ENCODE results near the gene ANK3.

The ANK3 gene

DNA sequence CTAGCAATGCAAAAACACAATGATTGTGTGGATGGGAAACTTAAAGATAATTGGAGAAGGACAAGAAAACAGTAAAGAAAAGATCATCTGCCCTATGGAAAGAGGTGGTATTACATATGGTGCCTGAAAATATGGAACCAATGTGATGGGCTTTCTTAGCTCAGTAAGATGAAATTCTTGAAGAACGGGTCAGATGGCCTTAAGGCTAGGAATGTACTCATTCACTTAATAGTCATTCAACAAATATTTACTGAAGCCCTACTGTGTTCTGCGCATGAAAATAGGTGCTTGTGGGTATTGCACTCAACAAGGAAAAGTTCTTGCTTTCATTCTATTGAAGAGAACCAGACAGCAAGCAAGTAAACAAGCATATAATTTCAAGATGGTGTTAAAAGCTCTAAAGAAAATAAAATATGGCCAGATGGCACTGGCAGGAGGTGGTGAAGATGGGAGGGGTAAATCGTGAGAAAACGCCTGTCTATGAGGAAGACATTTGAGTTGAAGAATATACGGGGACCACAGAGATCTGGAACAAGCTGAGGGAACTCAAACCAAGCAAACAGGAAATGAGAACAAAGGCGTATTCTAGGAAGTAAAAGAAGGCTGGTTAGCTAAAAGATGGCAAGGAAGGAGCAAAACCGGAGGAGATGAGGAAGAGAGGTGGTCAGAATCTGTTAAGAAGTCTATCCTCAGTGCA lies 179.7 kb downstream of the ANK3 start:
- no peak for DNase-seq

DNA sequence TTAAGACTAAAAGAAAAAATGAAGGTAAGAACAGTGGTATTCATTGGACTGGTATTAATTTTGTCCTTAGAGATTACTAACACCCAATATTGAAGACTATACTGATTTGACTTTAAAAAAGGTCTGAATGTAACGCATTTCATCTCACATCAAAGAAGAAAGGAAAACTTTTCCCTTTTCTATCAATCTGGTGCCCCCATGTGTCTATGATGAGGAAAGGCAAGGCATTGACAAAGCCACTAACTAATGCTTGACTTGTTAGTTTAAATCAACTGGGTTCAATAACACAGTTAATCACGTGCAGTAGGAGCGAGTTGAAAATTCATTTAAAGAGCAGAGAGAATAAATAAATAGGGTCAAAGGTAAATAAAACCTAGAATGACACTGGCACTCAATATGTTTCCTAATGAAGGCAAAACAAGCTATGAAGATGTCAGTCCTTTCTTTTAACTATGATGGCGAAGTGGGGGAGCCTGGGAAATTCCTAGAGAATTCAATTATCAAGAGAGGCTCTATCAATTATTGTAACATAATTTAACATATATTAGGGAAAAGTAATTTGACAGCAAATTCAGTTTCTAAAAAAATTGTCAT lies 180.9 kb downstream of the ANK3 start:
- no peak for DNase-seq

DNA sequence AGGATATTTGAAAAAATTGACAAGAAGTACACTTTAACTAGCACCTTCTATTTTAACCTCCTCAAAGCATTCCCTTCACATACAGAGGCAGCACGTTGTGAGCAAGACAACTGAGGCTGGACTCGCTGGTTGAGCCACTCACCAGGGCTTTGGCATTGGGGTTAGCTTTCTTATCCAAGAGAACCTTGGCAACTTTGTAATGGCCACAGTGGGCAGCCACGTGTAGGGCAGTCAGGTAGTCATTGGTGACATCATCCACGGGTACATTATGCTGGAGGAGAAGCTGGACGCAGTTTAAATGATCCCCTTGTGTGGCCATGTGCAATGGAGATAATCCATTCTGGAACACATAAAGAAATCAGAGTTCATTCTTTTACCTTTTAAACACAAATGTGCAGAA lies 181.8 kb downstream of the ANK3 start:
- no peak for DNase-seq

DNA sequence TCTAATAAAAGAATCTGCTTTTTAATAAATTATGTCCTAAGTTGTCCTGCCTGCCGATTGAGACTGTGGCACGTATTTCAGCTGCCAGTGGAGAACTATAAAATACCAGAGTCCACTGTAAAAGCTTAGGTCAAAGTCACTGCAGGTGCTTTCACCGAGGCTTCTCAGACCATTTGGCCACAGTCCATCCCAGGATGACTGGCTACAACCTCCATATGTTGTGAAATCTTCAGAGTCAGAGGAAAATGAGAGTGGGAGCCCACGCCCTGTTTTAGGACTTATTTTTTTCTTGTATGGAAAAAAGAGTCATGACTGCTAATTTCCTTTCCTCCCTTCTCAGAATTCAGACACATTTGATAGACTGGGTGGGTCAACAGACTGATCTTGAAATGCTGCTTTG lies 182.9 kb downstream of the ANK3 start:
- no peak for DNase-seq

DNA sequence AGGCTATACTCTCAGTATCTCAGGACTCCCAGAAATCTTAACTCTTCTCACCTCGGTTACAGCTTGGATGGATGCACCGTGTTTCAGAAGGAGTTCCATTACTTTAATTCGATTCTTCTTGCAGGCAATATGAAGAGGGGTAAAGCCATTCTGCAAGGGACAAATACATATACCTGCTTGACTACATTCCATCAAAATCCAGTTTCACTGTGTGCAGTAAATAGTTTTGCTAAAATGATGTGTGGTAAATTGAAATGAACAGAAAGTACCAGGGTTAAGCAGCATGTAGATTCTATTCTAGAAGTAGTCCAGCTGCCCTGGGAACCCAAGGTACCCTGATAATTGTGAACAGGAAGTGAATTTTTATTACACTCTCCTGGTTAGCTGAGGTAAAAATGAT lies 183.9 kb downstream of the ANK3 start:
- DNase-seq: no peak

DNA sequence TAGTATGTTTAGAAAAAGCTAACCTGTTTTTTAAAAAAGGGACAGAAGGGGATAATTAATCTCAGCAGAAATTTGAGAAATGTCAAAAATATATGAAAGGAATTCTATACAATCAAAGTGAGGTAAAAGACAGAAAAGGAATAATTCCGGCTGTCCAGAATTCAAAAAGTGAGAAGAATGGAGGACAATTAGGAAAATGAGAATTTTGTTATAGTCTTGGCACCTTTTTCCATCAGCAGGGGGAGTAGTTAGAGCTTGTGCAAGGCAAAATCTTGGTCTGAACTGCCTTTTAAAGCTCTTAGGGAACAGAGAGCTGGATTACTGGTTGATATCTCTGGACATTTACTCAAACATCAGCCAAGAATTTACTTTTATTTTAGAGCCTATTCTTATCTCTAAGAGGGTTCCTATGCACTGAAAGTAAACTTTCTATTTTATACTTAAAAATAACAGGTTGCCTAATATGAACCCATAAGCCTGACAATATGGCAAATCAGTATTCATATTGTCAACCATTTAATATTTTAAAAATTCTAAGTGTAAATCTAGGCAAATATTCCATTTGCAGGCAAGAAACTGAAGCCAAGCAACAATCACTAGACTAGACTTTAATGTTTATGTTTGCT lies 185.6 kb downstream of the ANK3 start:
- no peak for DNase-seq

DNA sequence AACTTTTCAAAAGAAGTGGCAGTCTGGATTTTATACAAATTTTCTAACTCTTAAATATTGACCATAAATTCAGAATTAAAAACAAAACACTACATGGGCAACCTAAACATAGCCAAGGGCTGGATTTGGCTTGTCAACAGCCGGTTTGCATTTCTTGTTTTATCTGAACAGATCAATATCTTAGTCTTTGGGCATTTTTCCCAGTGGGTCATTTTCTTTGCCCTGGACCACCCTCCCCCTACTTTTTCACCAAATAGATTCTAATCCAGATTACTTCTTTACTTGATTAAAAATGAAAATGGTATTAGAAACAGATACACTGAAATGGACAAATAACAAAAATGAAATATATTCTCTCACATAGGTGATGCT lies 189.0 kb downstream of the ANK3 start:
- no peak for DNase-seq

DNA sequence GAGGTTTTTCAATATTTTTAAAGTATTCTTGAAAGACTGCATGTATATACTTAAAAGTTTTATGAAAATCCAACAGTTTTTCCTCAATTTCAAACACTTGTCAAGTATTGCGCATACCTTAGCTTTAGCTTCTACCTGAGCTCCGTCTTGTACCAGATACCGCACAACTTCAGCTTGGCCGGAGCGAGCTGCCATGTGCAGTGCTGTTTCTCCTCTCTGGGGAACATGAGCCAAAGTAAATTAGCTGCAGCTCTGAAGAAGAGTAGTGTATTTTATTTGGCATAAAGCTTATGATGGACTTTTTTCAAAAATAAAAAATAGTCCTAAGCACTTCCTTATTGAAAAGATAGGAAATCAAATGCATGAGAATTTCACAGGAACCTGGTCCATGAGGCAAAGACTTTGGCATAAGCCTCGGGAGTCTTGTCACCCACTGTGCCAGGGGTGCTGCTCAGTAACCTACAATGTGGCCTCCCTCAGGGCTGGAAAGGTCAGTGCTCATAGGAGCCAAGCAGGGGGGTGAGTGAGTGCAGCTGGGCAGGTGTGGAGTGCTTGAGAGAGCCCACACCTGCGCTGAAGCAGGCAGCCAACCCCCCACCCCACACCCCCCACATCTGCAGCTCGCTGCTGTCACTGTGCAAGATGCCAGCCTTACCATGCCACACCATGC lies 189.5 kb downstream of the ANK3 start:
- no peak for DNase-seq

DNA sequence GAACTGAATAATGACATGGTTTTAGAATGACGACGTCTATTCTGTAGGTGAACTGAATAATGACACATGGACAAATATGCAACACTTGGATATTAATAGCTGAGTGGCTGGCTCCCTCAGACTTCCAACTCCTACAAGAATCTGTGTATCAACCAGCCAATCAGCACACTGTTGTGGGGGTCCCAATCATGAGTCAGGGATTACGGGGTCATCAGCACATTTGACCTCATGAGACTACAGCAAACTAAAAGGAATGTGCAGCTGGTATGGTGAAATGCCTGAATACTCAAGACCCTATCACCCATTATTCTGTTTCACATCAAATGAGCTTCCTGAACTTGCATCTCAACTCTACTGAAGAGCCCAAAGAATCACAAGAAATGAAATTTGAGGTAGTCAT lies 192.5 kb downstream of the ANK3 start:
- no peak for DNase-seq

DNA sequence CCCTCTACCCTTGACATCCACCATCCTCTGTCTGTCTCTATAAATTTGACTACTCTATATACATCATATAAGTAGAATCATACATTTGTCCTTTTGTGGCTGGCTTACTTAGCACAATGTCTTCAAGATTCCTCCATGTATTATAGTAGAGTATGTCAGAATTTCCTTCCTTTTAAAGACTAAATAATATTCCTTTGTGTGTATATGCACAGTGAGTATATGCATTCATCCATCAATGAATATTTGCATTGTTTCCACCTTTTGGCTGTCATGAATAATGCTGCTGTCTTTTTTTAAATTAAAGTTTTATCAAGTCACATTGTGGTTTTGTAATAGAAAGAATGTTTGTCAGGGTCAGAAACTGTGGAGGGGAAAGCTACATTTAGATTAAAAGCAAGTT lies 195.3 kb downstream of the ANK3 start:
- DNase-seq: no peak

DNA sequence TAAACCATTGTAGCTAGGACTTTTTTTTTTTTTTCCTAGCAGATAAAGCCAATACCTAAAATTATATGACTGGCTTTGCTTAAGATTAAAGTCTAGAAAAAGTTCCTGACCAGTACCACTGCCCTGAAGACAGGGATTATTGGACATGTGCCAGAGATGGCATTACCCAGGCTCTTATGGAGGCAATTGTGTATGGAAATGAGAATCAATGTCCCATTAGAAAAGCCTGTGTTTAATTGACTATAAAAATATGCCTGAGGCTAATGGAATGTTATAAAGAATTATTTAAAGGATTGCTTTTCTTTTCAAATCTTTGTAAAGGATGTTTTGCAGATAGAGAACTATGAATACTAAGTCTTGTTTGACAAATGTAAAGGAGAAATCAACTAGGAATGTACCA lies 196.7 kb downstream of the ANK3 start:
- no peak for DNase-seq

DNA sequence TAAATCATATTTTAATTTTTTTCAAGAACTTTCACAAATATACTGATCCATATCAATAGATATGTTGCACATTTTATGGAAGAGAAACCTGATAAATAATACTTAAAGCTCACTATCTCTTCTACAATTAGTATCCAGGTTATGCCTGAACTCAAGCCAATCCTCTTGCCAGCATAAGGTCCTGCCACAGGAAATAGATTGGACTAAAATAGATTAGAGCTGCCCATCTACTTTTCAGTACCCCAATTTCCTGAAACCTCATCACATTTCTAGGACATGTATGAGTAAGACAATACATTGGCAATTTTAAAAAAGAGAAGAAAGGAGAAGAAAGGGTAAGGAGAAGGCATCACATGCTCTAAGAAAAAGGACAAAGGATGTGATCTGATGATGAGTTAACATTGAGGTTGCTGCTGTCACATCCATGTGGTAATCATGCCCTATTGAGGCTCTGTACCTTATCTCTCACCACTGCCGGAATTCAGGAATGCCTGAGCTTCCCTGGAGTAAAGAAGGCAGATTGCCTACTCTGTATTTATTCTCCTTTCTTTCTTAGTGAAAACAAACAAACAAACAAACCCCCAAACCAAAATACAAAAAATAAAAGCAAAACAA lies 199.7 kb downstream of the ANK3 start:
- no peak for DNase-seq

DNA sequence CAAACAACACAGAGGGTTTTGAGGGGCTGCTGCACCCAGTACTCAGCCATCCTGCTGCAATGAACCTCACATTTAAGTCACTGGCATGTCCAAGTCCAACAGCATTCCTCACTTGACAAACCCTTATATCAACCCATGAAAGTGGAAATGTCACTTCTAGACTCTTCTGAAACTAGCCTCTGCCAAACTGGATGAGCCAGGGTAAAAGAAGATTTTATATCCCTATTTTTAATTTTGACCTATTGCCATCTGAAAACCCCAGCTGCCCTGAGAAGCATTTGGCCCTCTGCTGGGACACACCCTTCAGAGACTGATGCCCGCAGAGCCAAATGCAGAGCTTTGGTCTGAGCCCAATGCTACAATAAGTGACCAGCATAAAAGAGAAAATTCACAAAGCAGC lies 201.1 kb downstream of the ANK3 start:
- no peak for DNase-seq

DNA sequence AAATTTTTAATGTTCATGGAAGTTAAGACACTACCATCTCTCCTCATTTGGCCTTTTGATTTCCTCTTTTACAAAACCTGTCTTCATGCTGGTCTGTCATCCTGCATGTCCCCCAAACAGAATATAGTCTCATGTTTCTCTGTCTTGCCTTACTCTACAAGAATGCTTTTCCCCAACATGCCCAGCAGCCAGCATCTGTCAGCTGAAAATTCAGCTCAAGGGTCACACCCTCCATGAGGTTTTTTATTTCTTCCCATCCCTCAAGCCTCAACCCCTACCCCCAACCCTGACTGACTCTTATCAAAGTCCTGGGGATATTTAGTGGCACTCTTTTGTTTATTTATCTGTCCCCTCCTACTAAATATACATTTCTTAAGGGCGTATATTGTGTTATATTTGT lies 202.0 kb downstream of the ANK3 start:
- no peak for DNase-seq

DNA sequence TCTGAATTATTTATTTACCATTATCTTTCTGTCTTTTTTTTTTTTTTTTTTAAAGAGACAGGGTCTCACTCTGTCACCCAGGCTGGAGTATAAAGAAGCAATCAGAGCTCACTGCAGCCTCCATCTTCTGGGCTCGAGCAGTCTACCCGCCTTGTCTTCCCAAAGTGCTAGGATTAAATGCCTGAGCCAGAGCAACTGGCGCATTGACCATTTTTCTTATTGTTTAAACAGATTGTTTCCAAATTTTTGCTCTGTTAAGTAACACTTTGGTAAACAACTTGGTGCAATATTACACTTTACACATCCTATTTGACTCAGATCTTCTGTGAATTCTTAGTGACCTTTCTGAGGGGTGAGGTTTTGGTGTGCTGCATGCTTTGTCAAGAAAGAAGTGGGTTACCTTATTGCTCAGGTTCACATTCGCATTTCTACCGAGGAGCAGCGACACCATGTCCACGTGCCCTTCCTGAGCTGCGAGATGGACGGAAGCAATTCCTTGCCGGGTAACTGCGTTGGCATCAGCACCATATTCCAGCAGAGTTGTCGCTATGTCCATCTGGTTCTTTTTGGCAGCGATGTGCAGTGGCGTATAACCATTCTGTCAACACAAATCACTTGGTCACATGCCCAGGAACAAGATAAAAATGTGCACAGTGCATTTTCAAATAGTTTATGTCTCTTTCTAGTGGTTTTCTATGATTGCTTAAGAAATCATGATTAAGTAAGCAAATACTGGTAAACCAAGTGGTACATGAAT lies 203.2 kb downstream of the ANK3 start:
- no peak for DNase-seq

DNA sequence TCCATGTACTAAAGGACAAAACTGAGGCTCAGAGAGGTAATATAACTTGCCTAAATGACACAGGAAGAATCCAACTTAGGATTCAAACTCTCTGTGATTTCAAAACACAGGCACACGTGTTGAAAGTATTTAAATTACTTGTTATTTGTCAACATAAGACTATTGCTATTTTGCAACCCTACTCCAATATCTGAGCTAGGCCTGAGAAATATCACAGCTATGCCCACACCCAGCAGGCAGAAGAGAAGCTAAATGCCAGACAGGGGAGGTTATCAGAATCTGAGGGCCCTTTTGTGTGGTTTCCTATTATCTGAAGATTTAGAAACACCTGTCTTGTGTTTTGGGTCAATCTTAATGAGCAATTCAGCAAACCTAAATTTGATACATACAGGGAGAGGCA lies 204.3 kb downstream of the ANK3 start:
- DNase-seq: no peak

DNA sequence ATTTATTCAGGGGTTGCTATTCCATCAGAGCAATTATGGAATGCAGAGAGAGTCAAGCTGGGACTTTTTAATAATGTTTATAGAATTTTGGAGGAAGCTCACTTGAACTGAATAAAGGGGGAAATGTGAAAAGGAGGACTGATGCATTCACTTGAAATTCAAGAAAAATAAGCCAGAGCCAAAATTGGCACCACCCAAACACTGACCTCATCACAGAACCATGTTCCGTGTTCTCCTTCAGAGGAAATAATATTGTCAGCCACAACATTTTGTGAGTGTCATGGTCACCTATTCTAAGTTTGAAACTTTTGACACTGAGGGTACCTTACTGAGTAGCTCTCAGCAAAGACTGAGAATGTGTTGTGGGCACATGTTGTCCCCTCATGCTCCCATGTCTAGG lies 207.0 kb downstream of the ANK3 start:
- DNase-seq: no peak

DNA sequence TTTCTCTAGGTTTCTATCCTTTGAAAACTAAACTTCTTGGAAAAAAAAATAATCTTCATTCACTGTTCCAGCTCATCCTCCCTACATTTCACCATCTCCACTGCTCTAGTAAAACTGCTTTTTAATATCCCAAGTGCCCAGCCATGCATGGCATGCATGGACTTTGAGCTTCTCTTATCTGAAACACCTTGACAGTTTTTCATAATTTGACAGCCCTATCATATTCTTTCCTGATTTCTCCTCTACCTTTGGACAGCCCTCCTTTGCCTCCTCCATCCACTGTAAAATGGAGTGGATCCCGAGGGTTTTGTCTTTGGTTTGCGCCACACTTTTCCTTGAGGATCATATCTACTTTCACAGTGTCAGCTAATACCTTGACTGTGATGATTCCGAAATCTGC lies 212.8 kb downstream of the ANK3 start:
- no peak for DNase-seq

DNA sequence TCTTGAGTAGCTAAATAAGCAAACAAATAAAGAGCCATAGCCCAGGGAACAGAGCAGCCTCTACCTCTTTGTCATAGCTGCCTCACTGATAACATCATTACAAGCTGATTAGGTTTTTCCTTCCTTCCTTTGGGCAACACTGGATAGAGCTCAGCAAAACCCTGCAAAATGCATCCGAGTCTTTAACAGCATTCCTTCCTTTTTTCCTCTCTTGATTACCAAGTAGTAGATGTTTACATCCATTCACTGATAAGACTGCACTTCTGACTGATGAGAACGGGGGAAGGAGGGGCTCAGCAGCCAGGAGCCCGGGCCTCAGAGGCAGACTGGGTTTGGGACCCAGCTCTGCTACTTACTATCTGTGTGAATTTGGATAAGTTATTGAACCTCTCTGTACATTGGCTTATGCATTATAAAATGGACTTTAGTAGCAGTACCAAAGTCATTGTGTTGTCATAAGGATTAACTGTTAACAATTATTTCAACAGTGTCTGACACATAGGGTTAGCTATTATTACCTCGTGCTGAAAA lies 214.2 kb downstream of the ANK3 start:
- no peak for DNase-seq

DNA sequence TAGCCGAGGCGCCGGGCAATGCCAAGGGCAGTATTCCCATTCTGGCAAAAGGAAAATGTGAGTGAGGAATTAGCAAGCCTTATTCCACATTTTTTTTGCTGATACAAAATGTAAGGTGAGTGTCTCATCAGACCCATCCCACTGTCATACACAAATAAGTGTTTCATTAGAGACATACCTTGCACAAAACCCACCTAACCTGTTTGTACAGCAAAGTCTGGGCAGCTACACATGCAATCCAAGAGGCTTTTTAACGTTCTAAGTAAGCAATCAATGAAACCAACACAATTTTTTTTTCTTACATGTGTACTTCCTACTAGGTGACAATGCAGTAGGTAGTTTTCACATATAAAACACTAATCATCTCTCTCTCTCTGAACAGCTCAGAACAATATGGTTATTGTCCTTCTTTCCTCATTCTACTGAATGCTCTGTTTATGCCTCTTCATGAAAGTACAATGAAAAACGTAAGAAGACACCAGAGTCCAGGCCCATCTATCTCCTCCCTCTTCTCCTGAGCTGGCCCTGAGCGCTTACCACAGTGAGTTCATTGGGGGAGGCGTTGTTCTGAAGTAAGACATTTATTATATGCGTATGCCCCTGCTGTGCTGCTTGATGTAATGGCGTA lies 217.2 kb downstream of the ANK3 start:
- no peak for DNase-seq

DNA sequence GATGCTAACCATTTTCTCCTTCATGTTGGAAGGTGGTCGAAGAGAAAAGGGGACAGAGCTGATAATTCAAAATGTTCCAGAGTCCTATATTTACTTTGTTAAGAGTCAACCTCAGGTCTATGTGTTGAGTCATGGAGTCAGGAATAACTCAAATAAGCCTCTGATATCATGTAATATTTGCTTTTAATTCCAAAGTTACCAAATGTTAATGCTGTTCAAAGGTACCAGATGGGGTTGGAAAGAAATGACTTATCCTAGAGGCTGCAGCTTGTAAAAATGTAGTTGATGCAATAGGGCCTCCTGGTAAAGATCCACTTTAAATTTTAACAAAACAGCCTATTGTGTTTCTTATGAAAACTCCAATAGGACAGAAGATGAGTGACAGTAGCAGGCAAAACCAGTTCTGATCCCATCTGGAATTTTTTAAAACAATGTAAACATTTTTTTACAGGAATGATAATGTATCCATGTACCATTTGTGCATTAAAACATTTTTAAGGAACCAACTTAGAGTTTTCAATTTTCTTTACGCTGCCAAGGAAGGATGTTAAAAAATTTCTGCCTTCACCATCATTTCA lies 218.2 kb downstream of the ANK3 start:
- DNase-seq: no peak

DNA sequence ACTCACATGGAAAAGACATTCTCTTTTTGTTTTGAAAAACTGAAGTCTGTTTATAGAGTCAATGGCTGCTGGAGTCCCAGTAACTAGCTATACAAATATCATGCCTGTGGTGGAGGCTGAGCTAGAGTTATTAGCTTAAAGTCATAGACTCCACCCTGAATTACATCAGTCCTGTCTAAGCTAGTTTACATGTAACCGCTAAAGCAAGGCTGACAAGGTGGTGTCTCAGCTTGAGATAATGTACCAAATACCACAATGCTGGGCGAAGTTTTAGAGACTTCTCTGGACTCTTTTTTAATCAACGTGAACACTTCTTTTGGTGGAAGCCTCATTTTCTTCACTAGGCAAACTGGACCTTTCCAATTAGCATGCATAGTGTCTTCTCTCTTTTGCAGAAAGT lies 219.4 kb downstream of the ANK3 start:
- no peak for DNase-seq

Measured in GOT3 (cell line).